ENCODE results near the gene TAAR8.

DNA sequence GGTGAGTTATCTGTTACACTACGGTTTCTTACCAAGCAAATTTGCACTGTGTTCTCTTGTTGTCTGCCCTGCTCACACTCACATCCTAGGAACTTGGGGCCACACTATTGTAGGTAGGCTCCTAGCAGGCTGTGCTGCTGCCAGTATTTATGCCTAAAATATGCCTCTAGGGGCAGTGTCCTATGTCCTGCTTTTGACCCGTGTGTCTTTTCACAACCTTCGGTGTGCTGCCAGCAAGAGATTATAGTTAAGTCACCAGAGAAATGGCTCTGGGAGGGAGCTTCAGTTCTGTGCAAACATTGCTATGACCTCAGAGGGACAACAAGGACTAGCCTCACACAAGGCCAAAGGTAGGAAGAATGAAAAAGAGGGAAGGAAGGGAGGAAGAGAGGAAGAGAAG, 46.0 kb downstream of the TAAR8 start:
- TF ChIP-seq POLR2AphosphoS5 (IDR thresholded peaks at IDR 0.05) (no peak), EP300 (conservative IDR thresholded peaks at IDR 0.05; ENCODE audit: poor library complexity, severe bottlenecking) (no peak)
- TF ChIP-seq, protein P1, sequence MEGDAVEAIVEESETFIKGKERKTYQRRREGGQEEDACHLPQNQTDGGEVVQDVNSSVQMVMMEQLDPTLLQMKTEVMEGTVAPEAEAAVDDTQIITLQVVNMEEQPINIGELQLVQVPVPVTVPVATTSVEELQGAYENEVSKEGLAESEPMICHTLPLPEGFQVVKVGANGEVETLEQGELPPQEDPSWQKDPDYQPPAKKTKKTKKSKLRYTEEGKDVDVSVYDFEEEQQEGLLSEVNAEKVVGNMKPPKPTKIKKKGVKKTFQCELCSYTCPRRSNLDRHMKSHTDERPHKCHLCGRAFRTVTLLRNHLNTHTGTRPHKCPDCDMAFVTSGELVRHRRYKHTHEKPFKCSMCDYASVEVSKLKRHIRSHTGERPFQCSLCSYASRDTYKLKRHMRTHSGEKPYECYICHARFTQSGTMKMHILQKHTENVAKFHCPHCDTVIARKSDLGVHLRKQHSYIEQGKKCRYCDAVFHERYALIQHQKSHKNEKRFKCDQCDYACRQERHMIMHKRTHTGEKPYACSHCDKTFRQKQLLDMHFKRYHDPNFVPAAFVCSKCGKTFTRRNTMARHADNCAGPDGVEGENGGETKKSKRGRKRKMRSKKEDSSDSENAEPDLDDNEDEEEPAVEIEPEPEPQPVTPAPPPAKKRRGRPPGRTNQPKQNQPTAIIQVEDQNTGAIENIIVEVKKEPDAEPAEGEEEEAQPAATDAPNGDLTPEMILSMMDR (IDR thresholded peaks at IDR 0.05; ENCODE audit: poor library complexity, severe bottlenecking), result no peak
